Measurements from ENCODE around the gene DLGAP1. TPM values are rescaled to one million over a fixed set of nuclear protein-coding genes. Genes with fewer than 3 reads are reported as not detected.

Gene DLGAP1
- total RNA-seq, 3 donors from 2014 or later (not counting 1 experiment from before 2014, with no cell fraction given): not detected

GRCh38 chr18:3634250-3634939 is 820.7 kb downstream of the DLGAP1 start:
- H3K36me3 Mint-ChIP-seq: no peaks in the 10 kb centered on the region
- H3K36me3 ChIP-seq (ENCODE audit: control insufficient read depth, insufficient read depth, low read length): no peaks in the 10 kb centered on the region
- H3K27me3 Mint-ChIP-seq (ENCODE audit: low read depth in 2 of 2): peaks cover 0 to 3% of the 10 kb centered on the region in 2 donors
- no peaks in the 10 kb centered on the region for H3K27me3 ChIP-seq (ENCODE audit: control insufficient read depth, insufficient read depth, low read length)
- H3K4me1 ChIP-seq (ENCODE audit: control insufficient read depth, insufficient read depth, low read length): no peaks in the 10 kb centered on the region
- no peak overlapping the region for H3K4me3 ChIP-seq (ENCODE audit: low read length)
- H3K9me3 ChIP-seq (ENCODE audit: control insufficient read depth, insufficient read depth, low read length): no peaks in the 10 kb centered on the region
- H3K4me3 Mint-ChIP-seq: no peak overlapping the region
- no peaks in the 10 kb centered on the region for H3K9me3 Mint-ChIP-seq
- intact Hi-C loops (cut with micrococcal nuclease): no loop called here
- WGBS (ENCODE audit: insufficient coverage): no CpG with 5 or more reads among the region's 3 CpGs
- no peaks in the 10 kb centered on the region for H3K4me1 Mint-ChIP-seq
- H3K27ac Mint-ChIP-seq: no peak overlapping the region
- no peak for TF ChIP-seq CTCF (IDR thresholded peaks at IDR 0.05)
- no peak for ATAC-seq
- no peak overlapping the region for H3K27ac ChIP-seq (ENCODE audit: low read length)
- DNase-seq: no peak

GRCh38 chr18:3631887-3632286 is 823.2 kb downstream of the DLGAP1 start:
- H3K9me3 Mint-ChIP-seq: no peaks in the 10 kb centered on the region
- intact Hi-C loops (cut with micrococcal nuclease): no loop called here

DNA sequence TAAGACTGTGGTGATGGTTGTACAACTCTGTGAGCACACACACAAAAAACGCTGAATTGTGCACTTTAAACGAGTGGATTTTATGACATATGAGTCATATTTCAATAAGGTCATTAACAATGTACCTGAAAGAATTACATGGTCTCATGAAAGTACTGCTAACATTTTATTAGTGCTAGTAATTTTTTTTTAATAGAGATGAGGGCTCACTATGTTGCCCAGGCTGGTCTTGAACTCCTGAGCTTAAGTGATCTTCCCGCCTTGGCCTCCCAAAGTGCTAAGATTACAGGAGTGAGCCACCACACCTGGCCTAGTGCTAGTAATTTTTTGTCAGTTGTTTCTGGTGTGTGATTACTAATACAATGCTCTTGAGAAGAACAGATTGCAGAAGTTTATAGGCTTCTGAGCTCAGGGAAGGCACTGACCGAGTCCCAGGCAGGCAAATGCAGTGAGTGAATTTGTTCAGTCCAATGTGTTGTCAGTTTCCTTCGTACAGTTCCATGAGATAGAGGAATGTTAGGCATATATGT is 828.1 kb downstream of the DLGAP1 start:
- intact Hi-C loops (cut with micrococcal nuclease): no loop called here
- Mint-ChIP-seq H3K27ac (no peak overlapping the region), H3K4me1 (peaks cover 6 to 8% of the 10 kb centered on the region in 2 donors), H3K36me3 (no peaks in the 10 kb centered on the region), H3K9me3 (no peaks in the 10 kb centered on the region), H3K27me3 (ENCODE audit: low read depth in 2 of 2) (peaks cover 0 to 6% of the 10 kb centered on the region in 2 donors), H3K4me3 (no peak overlapping the region)
- no peaks in the 10 kb centered on the region for H3K9me3 ChIP-seq (ENCODE audit: control insufficient read depth, insufficient read depth, low read length)
- DNase-seq: no peak
- TF ChIP-seq CTCF (IDR thresholded peaks at IDR 0.05): no peak
- no peaks in the 10 kb centered on the region for H3K36me3 ChIP-seq (ENCODE audit: control insufficient read depth, insufficient read depth, low read length)
- no peak for ATAC-seq
- peaks cover 3% of the 10 kb centered on the region for H3K4me1 ChIP-seq (ENCODE audit: control insufficient read depth, insufficient read depth, low read length)
- no peak overlapping the region for H3K27ac ChIP-seq (ENCODE audit: low read length)
- 94% methylated on average over 4 of the region's 5 CpGs for WGBS (ENCODE audit: insufficient coverage)
- H3K4me3 ChIP-seq (ENCODE audit: low read length): no peak overlapping the region
- H3K27me3 ChIP-seq (ENCODE audit: control insufficient read depth, insufficient read depth, low read length): no peaks in the 10 kb centered on the region

More at GRCh38 chr18:3631887-3632286, 823.2 kb downstream of the DLGAP1 start:
- Histone ChIP-seq H3K27ac (ENCODE audit: low read length) (no peak overlapping the region), H3K36me3 (ENCODE audit: control insufficient read depth, insufficient read depth, low read length) (no peaks in the 10 kb centered on the region), H3K4me3 (ENCODE audit: low read length) (no peak overlapping the region), H3K4me1 (ENCODE audit: control insufficient read depth, insufficient read depth, low read length) (no peaks in the 10 kb centered on the region), H3K27me3 (ENCODE audit: control insufficient read depth, insufficient read depth, low read length) (no peaks in the 10 kb centered on the region), H3K9me3 (ENCODE audit: control insufficient read depth, insufficient read depth, low read length) (no peaks in the 10 kb centered on the region)
- 92% methylated on average over 4 of the region's 5 CpGs for WGBS (ENCODE audit: insufficient coverage)
- no peak overlapping the region for H3K27ac Mint-ChIP-seq
- no peak overlapping the region for H3K4me3 Mint-ChIP-seq
- H3K27me3 Mint-ChIP-seq (ENCODE audit: low read depth in 2 of 2): peaks cover 0 to 3% of the 10 kb centered on the region in 2 donors
- no peak for TF ChIP-seq CTCF (IDR thresholded peaks at IDR 0.05)
- H3K36me3 Mint-ChIP-seq: no peaks in the 10 kb centered on the region
- no peak for DNase-seq
- ATAC-seq: no peak
- H3K4me1 Mint-ChIP-seq: no peaks in the 10 kb centered on the region

- peaks cover 6 to 8% of the 10 kb centered on the region in 2 donors for H3K4me1 Mint-ChIP-seq
- intact Hi-C loops (cut with micrococcal nuclease): no loop called here
- Histone ChIP-seq H3K27me3 (ENCODE audit: control insufficient read depth, insufficient read depth, low read length) (no peaks in the 10 kb centered on the region), H3K4me3 (ENCODE audit: low read length) (no peak overlapping the region), H3K36me3 (ENCODE audit: control insufficient read depth, insufficient read depth, low read length) (no peaks in the 10 kb centered on the region), H3K27ac (ENCODE audit: low read length) (no peak overlapping the region), H3K4me1 (ENCODE audit: control insufficient read depth, insufficient read depth, low read length) (peaks cover 3% of the 10 kb centered on the region), H3K9me3 (ENCODE audit: control insufficient read depth, insufficient read depth, low read length) (no peaks in the 10 kb centered on the region)
- no peak for ATAC-seq
- H3K27me3 Mint-ChIP-seq (ENCODE audit: low read depth in 2 of 2): peaks cover 0 to 6% of the 10 kb centered on the region in 2 donors
- no peak overlapping the region for H3K27ac Mint-ChIP-seq
- H3K36me3 Mint-ChIP-seq: no peaks in the 10 kb centered on the region
- no peak for TF ChIP-seq CTCF (IDR thresholded peaks at IDR 0.05)
- H3K4me3 Mint-ChIP-seq: no peak overlapping the region
- no peak for DNase-seq
- H3K9me3 Mint-ChIP-seq: no peaks in the 10 kb centered on the region
Observed at GRCh38 chr18:3625742-3626091, 829.4 kb downstream of the DLGAP1 start.
